GM18951 (cell line): ENCODE measurements around the gene RGMB.

ENCODE experiments used
- POLR2A ChIP-seq: IDR thresholded peaks from 4 replicates; pipeline ENCODE4 v1.6.1; 2011; ENCODE audit warnings: mild to moderate bottlenecking; ENCODE audit not compliant: insufficient read length, insufficient read depth; ENCODE audit errors: extremely low read depth
- in situ Hi-C: fragments of 300-500 bp; cut with MboI; formaldehyde crosslinking; loops from one replicate; pipeline ENCODE4 v1.12.0; 2022; ENCODE audit warnings: low sequenced_read_pairs, mixed read lengths, inconsistent platforms; ENCODE audit not compliant: unreplicated experiment

RGMB gene

DNA sequence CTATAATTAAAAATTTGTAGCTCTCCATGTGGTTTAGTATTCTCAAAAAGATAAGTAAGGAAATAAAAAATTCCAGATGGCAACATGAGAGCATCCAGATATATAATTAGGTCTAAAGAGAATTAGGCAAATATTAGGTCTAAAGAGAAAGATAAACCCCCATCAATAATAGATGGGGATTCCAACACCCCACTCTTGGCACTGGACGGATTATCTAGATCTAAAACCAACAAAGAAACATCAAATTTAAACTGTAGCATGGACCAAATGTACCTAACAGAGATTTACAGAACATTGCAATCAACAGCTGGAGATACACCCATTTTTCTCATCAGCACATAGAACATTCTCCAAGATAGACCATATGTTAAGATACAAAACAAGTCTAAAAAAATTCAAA, 31.6 kb downstream of the RGMB start:
- in situ Hi-C loops, result no loop called here
- TF ChIP-seq POLR2A, result no peak

DNA sequence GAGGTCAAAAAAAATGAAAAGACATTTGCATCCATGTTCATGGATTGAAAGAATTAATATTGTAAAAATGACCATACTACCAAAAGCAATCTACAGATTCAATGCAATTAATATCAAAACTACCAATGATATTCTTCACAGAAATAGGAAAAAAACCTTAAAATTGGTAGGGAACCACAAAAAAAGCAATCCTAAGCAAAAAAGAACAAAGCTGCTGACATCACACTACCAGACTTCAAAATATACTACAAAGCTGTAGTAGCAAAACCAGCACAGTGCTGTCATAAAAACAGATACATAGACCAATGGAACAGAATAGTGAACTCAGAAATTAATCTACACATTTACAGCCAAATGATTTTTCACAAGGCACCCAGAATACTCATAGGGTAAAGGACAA, 34.3 kb downstream of the RGMB start:
- no peak for TF ChIP-seq POLR2A
- in situ Hi-C loops, result no loop called here

GRCh38 chr5:98810206-98810605, 36.7 kb downstream of the RGMB start:
- no peak for TF ChIP-seq POLR2A
- in situ Hi-C loops, result no loop called here

- TF ChIP-seq POLR2A, result no peak
These were observed 40.3 kb downstream of the RGMB start for GRCh38 chr5:98813755-98814154.

DNA sequence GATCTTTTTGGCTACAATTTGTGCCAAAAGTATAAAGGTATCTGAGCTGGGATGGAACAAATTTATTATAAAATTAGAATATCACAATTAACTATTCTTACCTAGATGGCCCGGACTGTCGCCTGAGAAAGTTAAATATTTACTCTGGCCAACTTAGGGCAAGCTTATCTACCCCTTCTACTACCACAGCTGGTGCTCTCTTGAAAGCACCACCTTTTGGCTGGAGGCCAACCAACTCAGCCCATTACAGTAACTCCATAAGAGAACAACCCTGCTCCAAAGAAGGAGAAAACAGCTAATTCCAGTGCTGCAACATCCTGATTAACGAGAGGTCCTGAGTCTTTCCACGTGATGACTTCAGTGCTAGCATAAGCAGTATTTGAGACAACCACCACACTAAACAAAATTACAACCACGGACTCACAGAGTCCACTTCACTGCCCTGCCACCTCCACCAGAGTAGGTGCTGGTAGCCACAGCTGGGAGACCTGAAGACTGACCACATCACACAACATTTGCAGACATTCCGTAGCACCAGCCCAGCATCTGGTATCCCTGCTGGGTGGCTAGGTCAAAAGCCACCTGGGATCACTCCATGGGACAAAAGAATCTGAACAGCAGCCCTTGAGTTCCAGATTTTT, 43.2 kb downstream of the RGMB start:
- TF ChIP-seq POLR2A, result no peak
- in situ Hi-C loops, result no loop called here

More at GRCh38 chr5:98813755-98814154, 40.3 kb downstream of the RGMB start:
- in situ Hi-C loops, result no loop called here

- no peak for TF ChIP-seq POLR2A
- in situ Hi-C loops, result no loop called here
These were observed 52.3 kb downstream of the RGMB start for GRCh38 chr5:98825582-98826375.

DNA sequence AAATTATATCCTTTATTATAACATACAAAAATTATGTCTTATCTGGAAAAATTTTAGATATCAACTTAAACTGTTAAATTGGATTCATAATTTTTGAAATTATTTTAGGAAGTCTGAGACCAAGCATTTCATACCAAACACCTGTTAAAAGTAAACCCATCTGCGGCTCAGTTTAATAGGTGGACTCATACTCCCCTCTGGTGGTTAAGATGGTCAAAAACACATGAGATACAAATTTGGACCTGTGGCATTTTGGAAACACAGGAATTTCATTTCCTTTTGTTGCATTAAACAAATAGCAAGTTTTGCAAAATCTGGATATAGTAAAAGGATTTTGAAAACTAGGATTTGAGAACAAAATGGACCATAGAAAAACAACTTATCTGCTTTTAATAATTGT, 53.7 kb downstream of the RGMB start:
- TF ChIP-seq POLR2A, result no peak
- in situ Hi-C loops, result no loop called here

- in situ Hi-C loops, result no loop called here
- no peak for TF ChIP-seq POLR2A
These were observed 54.3 kb downstream of the RGMB start for GRCh38 chr5:98827588-98828284.

- TF ChIP-seq POLR2A, result no peak
- in situ Hi-C loops, result no loop called here
These were observed 62.7 kb downstream of the RGMB start for GRCh38 chr5:98836175-98836574.

GRCh38 chr5:98839469-98840383, 66.3 kb downstream of the RGMB start:
- no peak for TF ChIP-seq POLR2A
- in situ Hi-C loops, result no loop called here

GRCh38 chr5:98840946-98841345, 67.5 kb downstream of the RGMB start:
- TF ChIP-seq POLR2A, result no peak
- in situ Hi-C loops, result no loop called here

GRCh38 chr5:98843481-98843880, 70.0 kb downstream of the RGMB start:
- no peak for TF ChIP-seq POLR2A
- in situ Hi-C loops, result no loop called here

DNA sequence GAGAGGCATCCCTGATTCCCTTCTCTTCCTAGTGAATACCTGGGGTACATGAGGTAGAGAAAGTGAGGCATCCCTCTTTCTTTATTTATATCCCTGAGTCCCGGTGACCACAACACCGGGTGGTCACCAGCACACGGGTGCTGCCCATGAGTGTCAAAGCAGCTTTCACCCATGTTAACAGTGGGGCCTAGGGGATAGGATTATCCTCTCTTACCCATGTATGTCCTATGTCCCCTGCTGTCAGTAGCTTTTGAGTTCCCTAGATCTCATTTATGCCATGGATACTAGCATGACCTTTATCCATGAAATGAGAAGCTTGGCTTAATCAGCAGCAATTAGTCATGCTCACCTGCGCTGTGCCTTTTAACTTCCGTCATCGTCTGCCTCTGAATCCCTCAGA, 71.4 kb downstream of the RGMB start:
- TF ChIP-seq POLR2A, result no peak
- in situ Hi-C loops, result no loop called here
